HepG2 (cell line): ENCODE measurements around the gene FNIP2. TPM values are rescaled to one million over a fixed set of nuclear protein-coding genes. Genes with fewer than 3 reads are reported as not detected.

Experiments
- ATAC-seq: fragments of 200-7000 bp; cut with Tn5 transposase; 3 replicates; pipeline ENCODE4 v1.9.1; 2020; ENCODE audit warnings: mild to moderate bottlenecking, moderate library complexity
- BruUV-seq: library from RNA; stranded (reverse); fragments of 400-500 nt; replicated peaks from 2 replicates; lab custom pipeline; 2021; lab: Mats Ljungman, UMichigan
- CTCF ChIA-PET: fragments of 300-600 bp; formaldehyde crosslinking; extraction: SDS; loops from one replicate; lab custom pipeline; 2021; ENCODE audit warnings: low total read pairs, inconsistent platforms, low intra/inter-chr PET ratio; lab: Yijun Ruan, JAX
- POLR2A ChIA-PET: fragments of 350-600 bp; sonication (Branson Sonifier 250); formaldehyde crosslinking; loops from one replicate; lab custom pipeline; 2020; ENCODE audit warnings: antibody characterized with exemption, inconsistent platforms; lab: Yijun Ruan, JAX
- DNase-seq: peaks from one replicate; pipeline ENCODE4 v3.0.0-alpha.2; 2015; ENCODE audit warnings: low spot score
- FAIRE-seq: peaks from 3 replicates; lab custom pipeline; 2011; peaks lifted over from hg19 to GRCh38; lab: Jason Lieb, UNC
- H2AFZ ChIP-seq: one replicate; pipeline ENCODE4 v1.6.1; 2011; ENCODE audit warnings: low read length, inconsistent platforms
- H3K27ac ChIP-seq: fragments of 300-600 bp; 3 replicates; pipeline ENCODE4 v1.8.0; 2011; ENCODE audit warnings: mixed run types, mild to moderate bottlenecking, mixed read lengths, low read length, inconsistent platforms; ENCODE audit not compliant: insufficient read depth; ENCODE audit errors: extremely low read length
- H3K27me3 ChIP-seq, 2 experiments: fragments of 200-600 bp in 1 of 2; 2 replicates in 1 of 2; 3 replicates in 1 of 2; pipeline versions ENCODE4 v1.6.0 to v1.8.0; 2011; ENCODE audit warnings: low read length in 2 of 2, mild to moderate bottlenecking in 2 of 2, moderate library complexity in 2 of 2, inconsistent platforms in 1 of 2; ENCODE audit not compliant: insufficient read depth in 2 of 2, control insufficient read depth in 1 of 2
- H3K36me3 ChIP-seq, 2 experiments: fragments of 200-600 bp in 1 of 2; replicated peaks in 1 of 2; 2 replicates in 1 of 2; 3 replicates in 1 of 2; pipeline versions ENCODE4 v1.5.1 to v1.8.0; 2011; ENCODE audit warnings: low read length in 2 of 2, inconsistent platforms in 1 of 2; ENCODE audit not compliant: insufficient read depth in 2 of 2, control insufficient read depth in 1 of 2
- H3K4me1 ChIP-seq: 2 replicates; pipeline ENCODE4 v1.5.1; 2012; ENCODE audit warnings: low read length, inconsistent platforms; ENCODE audit not compliant: insufficient read depth
- H3K4me2 ChIP-seq: 2 replicates; pipeline ENCODE4 v1.6.0; 2011; ENCODE audit warnings: low read depth, low read length, inconsistent platforms
- H3K4me3 ChIP-seq, 3 experiments: fragments of 200-600 bp in 1 of 3; sonication (generic), shearing (Covaris generic) in 1 of 3; replicated peaks in 1 of 3; 2 replicates each; pipeline ENCODE4 v1.5.1; 2011 to 2016; ENCODE audit warnings: low read length in 3 of 3, inconsistent platforms in 2 of 3, low read depth in 2 of 3, mild to moderate bottlenecking in 2 of 3, control low read depth in 1 of 3, mixed read lengths in 1 of 3; ENCODE audit not compliant: insufficient read depth in 1 of 3
- H3K79me2 ChIP-seq: one replicate; pipeline ENCODE4 v1.6.1; 2011; ENCODE audit warnings: low read length, inconsistent platforms; ENCODE audit not compliant: insufficient read depth
- H3K9ac ChIP-seq: 2 replicates; pipeline ENCODE4 v1.6.0; 2011; ENCODE audit warnings: mild to moderate bottlenecking, low read depth, low read length, inconsistent platforms; ENCODE audit not compliant: insufficient read depth
- H3K9me3 ChIP-seq: 2 replicates; pipeline ENCODE4 v1.5.1; 2012; ENCODE audit warnings: mild to moderate bottlenecking, low read length
- H4K20me1 ChIP-seq: 2 replicates; pipeline ENCODE4 v1.6.0; 2011; ENCODE audit warnings: inconsistent platforms, mild to moderate bottlenecking, low read length, moderate library complexity; ENCODE audit not compliant: insufficient read depth
- AKAP8 ChIP-seq: sonication (generic); formaldehyde crosslinking; IDR thresholded peaks from 2 replicates; pipeline ENCODE4 v1.5.1; 2020; ENCODE audit warnings: mild to moderate bottlenecking, missing genetic modification reagents
- BRD4 ChIP-seq: sonication (generic); formaldehyde crosslinking; IDR thresholded peaks from 2 replicates; pipeline ENCODE4 v1.4.0; 2020; ENCODE audit warnings: missing genetic modification reagents
- KMT2B ChIP-seq: IDR thresholded peaks from 2 replicates; pipeline ENCODE4 v1.6.1; 2016; ENCODE audit warnings: missing genetic modification reagents, missing compliant biosample characterization
- RARG ChIP-seq: sonication (generic); formaldehyde crosslinking; IDR thresholded peaks from 2 replicates; pipeline ENCODE4 v1.4.0; 2020; ENCODE audit warnings: low read depth, mild to moderate bottlenecking, missing genetic modification reagents
- SMARCC2 ChIP-seq: fragments of 450-650 bp; IDR thresholded peaks from 2 replicates; pipeline ENCODE4 v1.6.1; 2017; ENCODE audit warnings: antibody characterized with exemption, mild to moderate bottlenecking
- STAT5B ChIP-seq: sonication (generic); formaldehyde crosslinking; IDR thresholded peaks from 2 replicates; pipeline ENCODE4 v1.4.0; 2020; ENCODE audit warnings: missing genetic modification reagents
- TBP ChIP-seq: sonication (generic); formaldehyde crosslinking; IDR thresholded peaks from 2 replicates; pipeline ENCODE4 v1.5.0; 2020; ENCODE audit warnings: missing genetic modification reagents
- TEAD3 ChIP-seq: optimal IDR thresholded peaks from 2 replicates; pipeline ENCODE3; 2016; ENCODE audit warnings: borderline replicate concordance
- ZBTB34 ChIP-seq: sonication (generic); formaldehyde crosslinking; IDR thresholded peaks from 2 replicates; pipeline ENCODE4 v1.8.0; 2022; ENCODE audit warnings: mild to moderate bottlenecking, missing genetic modification reagents
- ZNF317 ChIP-seq: sonication (generic); formaldehyde crosslinking; IDR thresholded peaks from 2 replicates; pipeline ENCODE4 v1.5.0; 2020; ENCODE audit warnings: mild to moderate bottlenecking, missing genetic modification reagents
- ZNF329 ChIP-seq: sonication (generic); formaldehyde crosslinking; IDR thresholded peaks from 2 replicates; pipeline ENCODE4 v1.9.0; 2021; ENCODE audit warnings: low read depth, mild to moderate bottlenecking, missing genetic modification reagents
- ZNF451 ChIP-seq: sonication (generic); formaldehyde crosslinking; IDR thresholded peaks from 2 replicates; pipeline ENCODE4 v1.5.0; 2020; ENCODE audit warnings: mild to moderate bottlenecking, missing genetic modification reagents
- ZNF557 ChIP-seq: sonication (generic); formaldehyde crosslinking; IDR thresholded peaks from 2 replicates; pipeline ENCODE4 v1.4.0; 2020; ENCODE audit warnings: missing genetic modification reagents
- ZNF563 ChIP-seq: sonication (generic); formaldehyde crosslinking; IDR thresholded peaks from 2 replicates; pipeline ENCODE4 v1.8.0; 2022; ENCODE audit warnings: mild to moderate bottlenecking, moderate library complexity, missing genetic modification reagents
- WGBS: methylation state at CpG from one replicate; pipeline ENCODE4 v1.1.6; 2017; ENCODE audit warnings: low lambda C conversion rate; 5-methylcytosine and 5-hydroxymethylcytosine counted together
- in situ Hi-C: cut with HindIII; loops from 2 replicates; pipeline ENCODE4 v1.10.0; 2017; ENCODE audit warnings: low pct_unique_long_range_greater_than_20kb; ENCODE audit not compliant: extremely low pct_ligation_motif_present
- intact Hi-C: fragments of 100-400 bp; cut with micrococcal nuclease; formaldehyde crosslinking; loops from one replicate; pipeline ENCODE4 v1.10.0; 2022; ENCODE audit not compliant: unreplicated experiment
- polyA plus RNA-seq, 8 experiments: library from polyadenylated mRNA; depleted of rRNA in 3 of 8; stranded (reverse) in 7 of 8; unstranded in 1 of 8; fragments of >200 nt; fragmentation: Illumina TruSeq in 4 of 8; extraction: Trizol in 4 of 8; gene quantifications; 2 replicates each; pipeline versions ENCODE4 v1.2.1 to v1.2.3, GENCODE V29; 2011 to 2016; ENCODE audit warnings: low read depth in 4 of 8, missing spikeins in 1 of 8, mixed read lengths in 1 of 8; ENCODE audit not compliant: insufficient read depth in 1 of 8
- total RNA-seq, 5 experiments: library from RNA; depleted of rRNA; stranded (reverse); fragments of >200 nt; fragmentation: Illumina TruSeq; extraction: Trizol; gene quantifications; 2 replicates each; pipeline ENCODE4 v1.2.3, GENCODE V29; 2016; ENCODE audit warnings: low read depth in 1 of 5
- TF ChIP-seq, protein P1 (sequence below): sonication (generic); formaldehyde crosslinking; conservative IDR thresholded peaks from 2 replicates; pipeline ENCODE4 v1.4.0; 2020; ENCODE audit warnings: missing genetic modification reagents
- TF ChIP-seq, protein P2 (sequence below): sonication (generic); formaldehyde crosslinking; IDR thresholded peaks from 2 replicates; pipeline ENCODE4 v1.4.0; 2020; ENCODE audit warnings: mild to moderate bottlenecking, missing genetic modification reagents
- TF ChIP-seq, protein P3 (sequence below): sonication (generic); formaldehyde crosslinking; IDR thresholded peaks from 2 replicates; pipeline ENCODE4 v1.5.1; 2020; ENCODE audit warnings: missing genetic modification reagents, mild to moderate bottlenecking, borderline replicate concordance

The FNIP2 gene
- total and polyA plus RNA-seq, 2 of the 13 experiments (the other 11 are each of a cell fraction or from before 2014, with no cell fraction given) = 15.5 to 21.0 TPM

DNA sequence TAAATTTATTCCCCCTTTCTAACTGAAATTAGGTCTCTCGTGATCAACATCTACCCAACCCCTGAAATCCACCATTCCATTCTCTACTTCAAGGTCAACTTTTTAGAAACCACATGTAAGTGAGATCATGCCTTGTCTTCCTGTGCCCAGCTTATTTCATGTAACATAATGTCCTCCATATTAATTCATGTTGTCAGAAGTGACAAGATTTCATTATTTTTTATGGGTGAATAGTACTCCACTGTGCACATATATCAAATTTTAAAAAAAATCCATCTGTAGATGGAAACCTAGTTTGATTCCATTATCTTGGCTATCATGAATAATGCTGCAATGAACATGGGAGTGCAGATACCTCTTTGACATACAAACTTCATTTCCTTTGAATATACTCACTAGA lies 47.1 kb upstream of the FNIP2 start:
- no peak overlapping the region for H2AFZ ChIP-seq
- peak overlapping the region; percentile 78; the same call in 1 of the 2 replicates for H3K9ac ChIP-seq
- no peaks in the 10 kb centered on the region for H4K20me1 ChIP-seq
- peaks cover 40% of the 10 kb centered on the region for H3K4me1 ChIP-seq
- H3K27me3 ChIP-seq = no peaks in the 10 kb centered on the region; a peak in 1 of 5 replicates
- DNase-seq (no peak), FAIRE-seq (no peak), ATAC-seq (no peak)
- H3K79me2 ChIP-seq = peaks cover 38% of the 10 kb centered on the region
- H3K27ac ChIP-seq = peak overlapping the region; percentile 81
- H3K9me3 ChIP-seq = no peaks in the 10 kb centered on the region
- H3K4me2 ChIP-seq = peak overlapping the region; percentile 87
- peak overlapping the region; percentile 80 to 96 (median 93); a peak in 5 of 6 replicates for H3K4me3 ChIP-seq
- POLR2A ChIA-PET = no interaction called here
- no TSS peak for BruUV-seq
- CTCF ChIA-PET = no interaction called here
- 92% methylated on average over 1 of the region's 1 CpG for WGBS
- in situ Hi-C loops (loop anchor here (10.0 kb wide), 1 partner anchor 483 kb away; no protein-coding TSS in a partner anchor), intact Hi-C loops (loop anchor here (10.0 kb wide), 1 partner anchor 383 kb away; the partner anchor contains the start of gene RAPGEF2)
- peaks cover 5 to 43% of the 10 kb centered on the region in 2 experiments; a peak in 4 of 5 replicates for H3K36me3 ChIP-seq
- TF ChIP-seq SMARCC2 (no peak), BRD4 (no peak), AKAP8 (CRISPR knock-in tag) (no peak), KMT2B (CRISPR knock-in tag) (no peak), ZNF563 (CRISPR knock-in tag) (no peak), ZBTB34 (CRISPR knock-in tag) (no peak), TBP (no peak), ZNF317 (CRISPR knock-in tag) (no peak), TEAD3 (CRISPR knock-in tag) (no peak), STAT5B (no peak), ZNF557 (no peak), ZNF451 (CRISPR knock-in tag) (no peak), ZNF329 (CRISPR knock-in tag) (no peak), RARG (CRISPR knock-in tag) (no peak)
- TF ChIP-seq, protein P1, sequence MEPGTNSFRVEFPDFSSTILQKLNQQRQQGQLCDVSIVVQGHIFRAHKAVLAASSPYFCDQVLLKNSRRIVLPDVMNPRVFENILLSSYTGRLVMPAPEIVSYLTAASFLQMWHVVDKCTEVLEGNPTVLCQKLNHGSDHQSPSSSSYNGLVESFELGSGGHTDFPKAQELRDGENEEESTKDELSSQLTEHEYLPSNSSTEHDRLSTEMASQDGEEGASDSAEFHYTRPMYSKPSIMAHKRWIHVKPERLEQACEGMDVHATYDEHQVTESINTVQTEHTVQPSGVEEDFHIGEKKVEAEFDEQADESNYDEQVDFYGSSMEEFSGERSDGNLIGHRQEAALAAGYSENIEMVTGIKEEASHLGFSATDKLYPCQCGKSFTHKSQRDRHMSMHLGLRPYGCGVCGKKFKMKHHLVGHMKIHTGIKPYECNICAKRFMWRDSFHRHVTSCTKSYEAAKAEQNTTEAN (CRISPR knock-in tag) = no peak
- TF ChIP-seq, protein P2, sequence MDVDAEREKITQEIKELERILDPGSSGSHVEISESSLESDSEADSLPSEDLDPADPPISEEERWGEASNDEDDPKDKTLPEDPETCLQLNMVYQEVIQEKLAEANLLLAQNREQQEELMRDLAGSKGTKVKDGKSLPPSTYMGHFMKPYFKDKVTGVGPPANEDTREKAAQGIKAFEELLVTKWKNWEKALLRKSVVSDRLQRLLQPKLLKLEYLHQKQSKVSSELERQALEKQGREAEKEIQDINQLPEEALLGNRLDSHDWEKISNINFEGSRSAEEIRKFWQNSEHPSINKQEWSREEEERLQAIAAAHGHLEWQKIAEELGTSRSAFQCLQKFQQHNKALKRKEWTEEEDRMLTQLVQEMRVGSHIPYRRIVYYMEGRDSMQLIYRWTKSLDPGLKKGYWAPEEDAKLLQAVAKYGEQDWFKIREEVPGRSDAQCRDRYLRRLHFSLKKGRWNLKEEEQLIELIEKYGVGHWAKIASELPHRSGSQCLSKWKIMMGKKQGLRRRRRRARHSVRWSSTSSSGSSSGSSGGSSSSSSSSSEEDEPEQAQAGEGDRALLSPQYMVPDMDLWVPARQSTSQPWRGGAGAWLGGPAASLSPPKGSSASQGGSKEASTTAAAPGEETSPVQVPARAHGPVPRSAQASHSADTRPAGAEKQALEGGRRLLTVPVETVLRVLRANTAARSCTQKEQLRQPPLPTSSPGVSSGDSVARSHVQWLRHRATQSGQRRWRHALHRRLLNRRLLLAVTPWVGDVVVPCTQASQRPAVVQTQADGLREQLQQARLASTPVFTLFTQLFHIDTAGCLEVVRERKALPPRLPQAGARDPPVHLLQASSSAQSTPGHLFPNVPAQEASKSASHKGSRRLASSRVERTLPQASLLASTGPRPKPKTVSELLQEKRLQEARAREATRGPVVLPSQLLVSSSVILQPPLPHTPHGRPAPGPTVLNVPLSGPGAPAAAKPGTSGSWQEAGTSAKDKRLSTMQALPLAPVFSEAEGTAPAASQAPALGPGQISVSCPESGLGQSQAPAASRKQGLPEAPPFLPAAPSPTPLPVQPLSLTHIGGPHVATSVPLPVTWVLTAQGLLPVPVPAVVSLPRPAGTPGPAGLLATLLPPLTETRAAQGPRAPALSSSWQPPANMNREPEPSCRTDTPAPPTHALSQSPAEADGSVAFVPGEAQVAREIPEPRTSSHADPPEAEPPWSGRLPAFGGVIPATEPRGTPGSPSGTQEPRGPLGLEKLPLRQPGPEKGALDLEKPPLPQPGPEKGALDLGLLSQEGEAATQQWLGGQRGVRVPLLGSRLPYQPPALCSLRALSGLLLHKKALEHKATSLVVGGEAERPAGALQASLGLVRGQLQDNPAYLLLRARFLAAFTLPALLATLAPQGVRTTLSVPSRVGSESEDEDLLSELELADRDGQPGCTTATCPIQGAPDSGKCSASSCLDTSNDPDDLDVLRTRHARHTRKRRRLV = no peak
- TF ChIP-seq, protein P3, sequence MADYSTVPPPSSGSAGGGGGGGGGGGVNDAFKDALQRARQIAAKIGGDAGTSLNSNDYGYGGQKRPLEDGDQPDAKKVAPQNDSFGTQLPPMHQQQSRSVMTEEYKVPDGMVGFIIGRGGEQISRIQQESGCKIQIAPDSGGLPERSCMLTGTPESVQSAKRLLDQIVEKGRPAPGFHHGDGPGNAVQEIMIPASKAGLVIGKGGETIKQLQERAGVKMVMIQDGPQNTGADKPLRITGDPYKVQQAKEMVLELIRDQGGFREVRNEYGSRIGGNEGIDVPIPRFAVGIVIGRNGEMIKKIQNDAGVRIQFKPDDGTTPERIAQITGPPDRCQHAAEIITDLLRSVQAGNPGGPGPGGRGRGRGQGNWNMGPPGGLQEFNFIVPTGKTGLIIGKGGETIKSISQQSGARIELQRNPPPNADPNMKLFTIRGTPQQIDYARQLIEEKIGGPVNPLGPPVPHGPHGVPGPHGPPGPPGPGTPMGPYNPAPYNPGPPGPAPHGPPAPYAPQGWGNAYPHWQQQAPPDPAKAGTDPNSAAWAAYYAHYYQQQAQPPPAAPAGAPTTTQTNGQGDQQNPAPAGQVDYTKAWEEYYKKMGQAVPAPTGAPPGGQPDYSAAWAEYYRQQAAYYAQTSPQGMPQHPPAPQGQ (CRISPR knock-in tag) = no peak
